ENCODE data around the gene MRM1.

- TF ChIP-seq CTCF (IDR thresholded peaks at IDR 0.05; ENCODE audit: low read depth, low read length) (no peak), EZH2phosphoT487 (IDR thresholded peaks at IDR 0.05; ENCODE audit: low read depth) (no peak)
Measured at GRCh38 chr17:36617773-36618172, 16.4 kb downstream of the MRM1 start.

Measured in OCI-LY3 (cell line).